ENCODE data around the gene EPS8L2. TPM values are rescaled to one million over a fixed set of nuclear protein-coding genes. Genes with fewer than 3 reads are reported as not detected.
"Not testable (repeated sequence)": the region's sequence is repeated elsewhere in the genome, so short reads cannot be mapped to it uniquely, and the experiment has no call there.

The EPS8L2 gene
- total RNA-seq, 1 donor from 2014 or later, result 35.6 TPM

GRCh38 chr11:690244-690643 is 15.8 kb upstream of the EPS8L2 start:
- not testable (repeated sequence) for DNase-seq

- no peak for DNase-seq
Observed at GRCh38 chr11:690738-691633, 15.0 kb upstream of the EPS8L2 start.

GRCh38 chr11:691710-692590 is 14.1 kb upstream of the EPS8L2 start:
- DNase-seq, result no peak

GRCh38 chr11:692824-693414 is 13.1 kb upstream of the EPS8L2 start:
- no peak for DNase-seq

GRCh38 chr11:693415-693831 is 12.6 kb upstream of the EPS8L2 start:
- peak; percentile 25 for DNase-seq

GRCh38 chr11:693887-694562 is 12.0 kb upstream of the EPS8L2 start:
- no peak for DNase-seq

GRCh38 chr11:694563-695287 is 11.3 kb upstream of the EPS8L2 start, which contains the start of gene DEAF1:
Gene DEAF1, minus strand, starts transcription at chr11:695222. Its CDS starts 175 bp downstream, at chr11:695047.
- peak; percentile 99 for DNase-seq

- DNase-seq, result no peak
Observed at GRCh38 chr11:695288-695537, 10.8 kb upstream of the EPS8L2 start.

GRCh38 chr11:695538-696248 is 10.3 kb upstream of the EPS8L2 start, which contains the start of gene TMEM80:
Gene TMEM80, plus strand, starts transcription at chr11:695816. Its CDS starts 12 bp downstream, at chr11:695828.
- DNase-seq, result peak; percentile 96

- DNase-seq, result peak; percentile 10
Observed at GRCh38 chr11:696955-697491, 9.0 kb upstream of the EPS8L2 start.

- DNase-seq, result no peak
Observed at GRCh38 chr11:697811-698311, 8.2 kb upstream of the EPS8L2 start.

GRCh38 chr11:698493-699115 is 7.4 kb upstream of the EPS8L2 start:
- no peak for DNase-seq

GRCh38 chr11:699116-699508 is 6.9 kb upstream of the EPS8L2 start:
- no peak for DNase-seq

- no peak for DNase-seq
Observed at GRCh38 chr11:699753-700152, 6.3 kb upstream of the EPS8L2 start.

- DNase-seq, result no peak
Observed at GRCh38 chr11:701741-702461, 4.1 kb upstream of the EPS8L2 start.

- DNase-seq, result no peak
Observed at GRCh38 chr11:702462-703461, 3.3 kb upstream of the EPS8L2 start.

GRCh38 chr11:703506-703905 is 2.5 kb upstream of the EPS8L2 start:
- no peak for DNase-seq

- DNase-seq, result no peak
Observed at GRCh38 chr11:704228-704674, 1.8 kb upstream of the EPS8L2 start.

All from skin of body (tissue), 2 donors.